Measurements from ENCODE around the gene QRFP.

QRFP gene

GRCh38 chr9:130903194-130904069 is 6.8 kb upstream of the QRFP start:
- Histone ChIP-seq H3K4me2 (ENCODE audit: low read depth, low read length, poor library complexity, severe bottlenecking) (no peak overlapping the region), H3K27me3 (ENCODE audit: low read length) (no peaks in the 10 kb centered on the region), H2AFZ (ENCODE audit: low read depth, low read length, severe bottlenecking) (no peak overlapping the region), H3K9ac (ENCODE audit: low read length) (no peak overlapping the region), H3K36me3 (ENCODE audit: low read length) (no peaks in the 10 kb centered on the region), H3F3A (ENCODE audit: insufficient read depth) (no peaks in the 10 kb centered on the region), H3K9me3 (ENCODE audit: insufficient read depth, low read length) (no peaks in the 10 kb centered on the region), H3K9me2 (replicated peaks; ENCODE audit: insufficient read depth, low read length) (no peaks in the 10 kb centered on the region), H3K79me2 (ENCODE audit: insufficient read depth, low read length) (no peaks in the 10 kb centered on the region), H3K27ac (ENCODE audit: low read depth, low read length) (no peak overlapping the region), H4K20me1 (ENCODE audit: low read depth, low read length) (no peaks in the 10 kb centered on the region), H3K4me3 (ENCODE audit: insufficient read depth, low read length, poor library complexity, severe bottlenecking) (no peak overlapping the region)
- no peak for TF ChIP-seq CTCF (IDR thresholded peaks at IDR 0.05; ENCODE audit: insufficient read depth, low read length, poor library complexity, severe bottlenecking)
- TF ChIP-seq EZH2phosphoT487 (conservative IDR thresholded peaks at IDR 0.05; ENCODE audit: low read length): no peak

GRCh38 chr9:130902204-130903185 is 5.9 kb upstream of the QRFP start:
- Histone ChIP-seq H3K36me3 (ENCODE audit: low read length) (no peaks in the 10 kb centered on the region), H3K9ac (ENCODE audit: low read length) (no peak overlapping the region), H2AFZ (ENCODE audit: low read depth, low read length, severe bottlenecking) (no peak overlapping the region), H3K27ac (ENCODE audit: low read depth, low read length) (no peak overlapping the region), H3K27me3 (ENCODE audit: low read length) (no peaks in the 10 kb centered on the region), H3K4me2 (ENCODE audit: low read depth, low read length, poor library complexity, severe bottlenecking) (no peak overlapping the region), H3K79me2 (ENCODE audit: insufficient read depth, low read length) (no peaks in the 10 kb centered on the region), H4K20me1 (ENCODE audit: low read depth, low read length) (no peaks in the 10 kb centered on the region), H3K9me2 (replicated peaks; ENCODE audit: insufficient read depth, low read length) (no peaks in the 10 kb centered on the region), H3K9me3 (ENCODE audit: insufficient read depth, low read length) (no peaks in the 10 kb centered on the region), H3F3A (ENCODE audit: insufficient read depth) (no peaks in the 10 kb centered on the region), H3K4me3 (ENCODE audit: insufficient read depth, low read length, poor library complexity, severe bottlenecking) (no peak overlapping the region)
- TF ChIP-seq EZH2phosphoT487 (conservative IDR thresholded peaks at IDR 0.05; ENCODE audit: low read length) (no peak), CTCF (IDR thresholded peaks at IDR 0.05; ENCODE audit: insufficient read depth, low read length, poor library complexity, severe bottlenecking) (no peak)

GRCh38 chr9:130901498-130902203 is 5.0 kb upstream of the QRFP start:
- Histone ChIP-seq H3K9me3 (ENCODE audit: insufficient read depth, low read length) (no peaks in the 10 kb centered on the region), H3K79me2 (ENCODE audit: insufficient read depth, low read length) (no peaks in the 10 kb centered on the region), H2AFZ (ENCODE audit: low read depth, low read length, severe bottlenecking) (no peak overlapping the region), H4K20me1 (ENCODE audit: low read depth, low read length) (no peaks in the 10 kb centered on the region), H3F3A (ENCODE audit: insufficient read depth) (no peaks in the 10 kb centered on the region), H3K4me3 (ENCODE audit: insufficient read depth, low read length, poor library complexity, severe bottlenecking) (no peak overlapping the region), H3K27ac (ENCODE audit: low read depth, low read length) (no peak overlapping the region), H3K4me2 (ENCODE audit: low read depth, low read length, poor library complexity, severe bottlenecking) (no peak overlapping the region), H3K27me3 (ENCODE audit: low read length) (no peaks in the 10 kb centered on the region), H3K9me2 (replicated peaks; ENCODE audit: insufficient read depth, low read length) (no peaks in the 10 kb centered on the region), H3K9ac (ENCODE audit: low read length) (no peak overlapping the region), H3K36me3 (ENCODE audit: low read length) (no peaks in the 10 kb centered on the region)
- no peak for TF ChIP-seq EZH2phosphoT487 (conservative IDR thresholded peaks at IDR 0.05; ENCODE audit: low read length)
- no peak for TF ChIP-seq CTCF (IDR thresholded peaks at IDR 0.05; ENCODE audit: insufficient read depth, low read length, poor library complexity, severe bottlenecking)

All from SU-DHL-6 (cell line).